ENCODE measurements around the gene CLEC2D.
"Not testable (repeated sequence)": the region's sequence is repeated elsewhere in the genome, so short reads cannot be mapped to it uniquely, and the experiment has no call there.

The CLEC2D gene

DNA sequence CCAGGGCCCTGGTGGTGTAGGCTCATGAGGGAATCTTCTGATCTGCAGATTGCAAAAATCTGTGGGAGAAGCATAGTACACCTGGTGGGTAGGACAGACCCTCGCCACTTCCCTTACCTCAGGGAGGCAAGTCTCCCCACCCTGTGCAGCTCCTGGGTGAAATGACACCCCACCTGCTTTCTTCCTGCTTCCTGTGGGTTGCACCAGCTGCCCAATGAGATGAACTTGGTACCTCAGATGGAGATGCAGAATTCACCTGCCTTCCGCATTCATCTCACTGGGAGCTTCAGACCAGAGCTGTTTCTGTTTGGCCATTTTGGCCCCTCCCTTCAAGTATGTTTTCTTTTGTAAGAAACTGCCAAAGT lies 4.7 kb downstream of the CLEC2D start:
- H3K27ac ChIP-seq (ENCODE audit: low read length, poor library complexity, severe bottlenecking) = peak overlapping the region; percentile 50
- peak overlapping the region; percentile 23 for H2AK5ac ChIP-seq (ENCODE audit: low read length, severe bottlenecking)
- peak overlapping the region in 1 of 2 experiments; percentile 21 for H3K4me3 ChIP-seq (ENCODE audit: insufficient read depth in 1 of 2, low read depth in 1 of 2, low read length in 2 of 2)
- peak overlapping the region; percentile 75 for H4K91ac ChIP-seq (ENCODE audit: low read length)
- no peaks in the 10 kb centered on the region for H3K9me3 ChIP-seq (ENCODE audit: control insufficient read depth, low read length)
- H2BK12ac ChIP-seq (ENCODE audit: low read length in 2 of 2) = peak overlapping the region; percentile 41 to 43
- H3K36me3 ChIP-seq (ENCODE audit: control insufficient read depth in 1 of 2, insufficient read depth in 2 of 2, low read depth in 1 of 2, low read length in 2 of 2) = no peaks in the 10 kb centered on the region
- peak overlapping the region; percentile 45 for H2BK120ac ChIP-seq (ENCODE audit: low read depth, low read length)
- no peak overlapping the region for H3K23ac ChIP-seq (ENCODE audit: low read length in 2 of 2)
- peaks cover 12% of the 10 kb centered on the region for H3K4me1 ChIP-seq (ENCODE audit: control insufficient read depth, insufficient read depth, low read depth, low read length)
- no peaks in the 10 kb centered on the region for H3K27me3 ChIP-seq (ENCODE audit: control insufficient read depth in 1 of 2, insufficient read depth in 1 of 2, low read length in 2 of 2)
- H2BK15ac ChIP-seq (ENCODE audit: low read depth, poor library complexity, severe bottlenecking) = peak overlapping the region; percentile 71
- peak overlapping the region; percentile 63 to 79 for H3K18ac ChIP-seq (ENCODE audit: low read depth in 1 of 2, low read length in 2 of 2)
- peaks cover 2% of the 10 kb centered on the region for H3K79me1 ChIP-seq (replicated peaks; ENCODE audit: low read length, poor library complexity, severe bottlenecking)
- 94% methylated on average over 2 of the region's 2 CpGs for WGBS
- peak overlapping the region; percentile 85 for H4K8ac ChIP-seq (ENCODE audit: low read length)
- H3K14ac ChIP-seq (ENCODE audit: low read length in 2 of 2) = no peak overlapping the region
- H3K9ac ChIP-seq (ENCODE audit: low read length) = no peak overlapping the region
- no peak for DNase-seq
- no peak overlapping the region for H2AFZ ChIP-seq (ENCODE audit: low read depth, low read length)
- no peak overlapping the region for H2BK5ac ChIP-seq (ENCODE audit: low read depth, low read length, poor library complexity, severe bottlenecking)
- no peak overlapping the region for H3K4me2 ChIP-seq (ENCODE audit: low read length, poor library complexity, severe bottlenecking)
- peak overlapping the region; percentile 16 to 32 for H3K4ac ChIP-seq (ENCODE audit: low read depth in 1 of 2, low read length in 2 of 2)

- not testable (repeated sequence) for H3K4me3 ChIP-seq (ENCODE audit: insufficient read depth in 1 of 2, low read depth in 1 of 2, low read length in 2 of 2); H3K4ac ChIP-seq (ENCODE audit: low read depth in 1 of 2, low read length in 2 of 2); H3K9me3 ChIP-seq (ENCODE audit: control insufficient read depth, low read length); H2AFZ ChIP-seq (ENCODE audit: low read depth, low read length); H3K23ac ChIP-seq (ENCODE audit: low read length in 2 of 2); H3K14ac ChIP-seq (ENCODE audit: low read length in 2 of 2); H3K79me1 ChIP-seq (replicated peaks; ENCODE audit: low read length, poor library complexity, severe bottlenecking); H4K91ac ChIP-seq (ENCODE audit: low read length); H2BK120ac ChIP-seq (ENCODE audit: low read depth, low read length); H3K27ac ChIP-seq (ENCODE audit: low read length, poor library complexity, severe bottlenecking); H3K18ac ChIP-seq (ENCODE audit: low read depth in 1 of 2, low read length in 2 of 2); DNase-seq; H2BK5ac ChIP-seq (ENCODE audit: low read depth, low read length, poor library complexity, severe bottlenecking); H2BK15ac ChIP-seq (ENCODE audit: low read depth, poor library complexity, severe bottlenecking); H3K9ac ChIP-seq (ENCODE audit: low read length); H4K8ac ChIP-seq (ENCODE audit: low read length); H2BK12ac ChIP-seq (ENCODE audit: low read length in 2 of 2); H2AK5ac ChIP-seq (ENCODE audit: low read length, severe bottlenecking); H3K27me3 ChIP-seq (ENCODE audit: control insufficient read depth in 1 of 2, insufficient read depth in 1 of 2, low read length in 2 of 2); H3K4me1 ChIP-seq (ENCODE audit: control insufficient read depth, insufficient read depth, low read depth, low read length); H3K4me2 ChIP-seq (ENCODE audit: low read length, poor library complexity, severe bottlenecking)
- H3K36me3 ChIP-seq (ENCODE audit: control insufficient read depth in 1 of 2, insufficient read depth in 2 of 2, low read depth in 1 of 2, low read length in 2 of 2) = peaks cover 6 to 18% of the 10 kb centered on the region in 2 experiments
- no CpG with 5 or more reads among the region's 4 CpGs for WGBS
These were observed 13.0 kb downstream of the CLEC2D start for GRCh38 chr12:9682508-9682907.

GRCh38 chr12:9682949-9683348 lies 13.4 kb downstream of the CLEC2D start:
- H2BK5ac ChIP-seq (ENCODE audit: low read depth, low read length, poor library complexity, severe bottlenecking); H4K8ac ChIP-seq (ENCODE audit: low read length); H3K18ac ChIP-seq (ENCODE audit: low read depth in 1 of 2, low read length in 2 of 2); H3K4ac ChIP-seq (ENCODE audit: low read depth in 1 of 2, low read length in 2 of 2); H2AFZ ChIP-seq (ENCODE audit: low read depth, low read length); H3K4me3 ChIP-seq (ENCODE audit: insufficient read depth in 1 of 2, low read depth in 1 of 2, low read length in 2 of 2); H3K79me1 ChIP-seq (replicated peaks; ENCODE audit: low read length, poor library complexity, severe bottlenecking); H3K27ac ChIP-seq (ENCODE audit: low read length, poor library complexity, severe bottlenecking); H3K4me1 ChIP-seq (ENCODE audit: control insufficient read depth, insufficient read depth, low read depth, low read length); H2BK15ac ChIP-seq (ENCODE audit: low read depth, poor library complexity, severe bottlenecking); H3K9me3 ChIP-seq (ENCODE audit: control insufficient read depth, low read length); H3K9ac ChIP-seq (ENCODE audit: low read length); H2BK120ac ChIP-seq (ENCODE audit: low read depth, low read length); H3K4me2 ChIP-seq (ENCODE audit: low read length, poor library complexity, severe bottlenecking); H3K27me3 ChIP-seq (ENCODE audit: control insufficient read depth in 1 of 2, insufficient read depth in 1 of 2, low read length in 2 of 2); DNase-seq; H4K91ac ChIP-seq (ENCODE audit: low read length); H2BK12ac ChIP-seq (ENCODE audit: low read length in 2 of 2); H3K14ac ChIP-seq (ENCODE audit: low read length in 2 of 2); H3K23ac ChIP-seq (ENCODE audit: low read length in 2 of 2); H2AK5ac ChIP-seq (ENCODE audit: low read length, severe bottlenecking): not testable (repeated sequence)
- WGBS = 90% methylated on average over 2 of the region's 2 CpGs
- H3K36me3 ChIP-seq (ENCODE audit: control insufficient read depth in 1 of 2, insufficient read depth in 2 of 2, low read depth in 1 of 2, low read length in 2 of 2) = peaks cover 6 to 20% of the 10 kb centered on the region in 2 experiments

- H3K9ac ChIP-seq (ENCODE audit: low read length); H3K23ac ChIP-seq (ENCODE audit: low read length in 2 of 2); H3K4me2 ChIP-seq (ENCODE audit: low read length, poor library complexity, severe bottlenecking); DNase-seq; H2BK5ac ChIP-seq (ENCODE audit: low read depth, low read length, poor library complexity, severe bottlenecking); H2BK12ac ChIP-seq (ENCODE audit: low read length in 2 of 2); H2AK5ac ChIP-seq (ENCODE audit: low read length, severe bottlenecking); H3K4me1 ChIP-seq (ENCODE audit: control insufficient read depth, insufficient read depth, low read depth, low read length); H3K18ac ChIP-seq (ENCODE audit: low read depth in 1 of 2, low read length in 2 of 2); H4K91ac ChIP-seq (ENCODE audit: low read length); H2AFZ ChIP-seq (ENCODE audit: low read depth, low read length); H3K4me3 ChIP-seq (ENCODE audit: insufficient read depth in 1 of 2, low read depth in 1 of 2, low read length in 2 of 2); H2BK120ac ChIP-seq (ENCODE audit: low read depth, low read length); H3K27me3 ChIP-seq (ENCODE audit: control insufficient read depth in 1 of 2, insufficient read depth in 1 of 2, low read length in 2 of 2); H2BK15ac ChIP-seq (ENCODE audit: low read depth, poor library complexity, severe bottlenecking); H3K9me3 ChIP-seq (ENCODE audit: control insufficient read depth, low read length); H4K8ac ChIP-seq (ENCODE audit: low read length); H3K14ac ChIP-seq (ENCODE audit: low read length in 2 of 2); H3K79me1 ChIP-seq (replicated peaks; ENCODE audit: low read length, poor library complexity, severe bottlenecking); H3K4ac ChIP-seq (ENCODE audit: low read depth in 1 of 2, low read length in 2 of 2); H3K27ac ChIP-seq (ENCODE audit: low read length, poor library complexity, severe bottlenecking): not testable (repeated sequence)
- WGBS = 91% methylated on average over 5 of the region's 5 CpGs
- peaks cover 9 to 33% of the 10 kb centered on the region in 2 experiments for H3K36me3 ChIP-seq (ENCODE audit: control insufficient read depth in 1 of 2, insufficient read depth in 2 of 2, low read depth in 1 of 2, low read length in 2 of 2)
These were observed 15.9 kb downstream of the CLEC2D start for GRCh38 chr12:9685366-9685765.

All from mesenchymal stem cell (in vitro differentiated cells and primary cell).